HUES64 (cell line): Measurements from ENCODE around the gene DPP10.

ENCODE experiments used
- H3K27ac ChIP-seq: 2 replicates; pipeline ENCODE4 v1.7.0; 2013; ENCODE audit warnings: low read depth, low read length, inconsistent platforms
- H3K27me3 ChIP-seq: 2 replicates; pipeline ENCODE4 v1.6.1; 2013; ENCODE audit warnings: mild to moderate bottlenecking, low read length; ENCODE audit not compliant: insufficient read depth
- H3K36me3 ChIP-seq: 2 replicates; pipeline ENCODE4 v1.6.1; 2013; ENCODE audit warnings: mild to moderate bottlenecking, low read length; ENCODE audit not compliant: insufficient read depth
- H3K4me1 ChIP-seq: 2 replicates; pipeline ENCODE4 v1.6.1; 2013; ENCODE audit warnings: mild to moderate bottlenecking, low read length, moderate library complexity; ENCODE audit not compliant: insufficient read depth
- H3K4me3 ChIP-seq: 2 replicates; pipeline ENCODE4 v1.5.1; 2013; ENCODE audit warnings: mild to moderate bottlenecking, low read length, moderate library complexity
- H3K9ac ChIP-seq: 2 replicates; pipeline ENCODE4 v1.6.1; 2013; ENCODE audit warnings: mild to moderate bottlenecking, low read depth, low read length
- H3K9me3 ChIP-seq: 2 replicates; pipeline ENCODE4 v1.6.1; 2013; ENCODE audit warnings: low read depth, low read length; ENCODE audit not compliant: insufficient read depth
- WGBS: fragments of 150-250, 120-280 bp; methylation state at CpG from one replicate; pipeline ENCODE4 v1.1.7; 2013; ENCODE audit warnings: missing lambda C conversion rate; 5-methylcytosine and 5-hydroxymethylcytosine counted together

DPP10 gene

GRCh38 chr2:114880046-114880445 lies 437.6 kb downstream of the DPP10 start:
- Histone ChIP-seq H3K9me3 (no peaks in the 10 kb centered on the region), H3K4me3 (no peak overlapping the region), H3K36me3 (no peaks in the 10 kb centered on the region), H3K9ac (no peak overlapping the region), H3K4me1 (no peaks in the 10 kb centered on the region), H3K27me3 (no peaks in the 10 kb centered on the region), H3K27ac (no peak overlapping the region)
- 90% methylated on average over 3 of the region's 3 CpGs for WGBS

GRCh38 chr2:114919985-114920384 lies 477.5 kb downstream of the DPP10 start:
- no peaks in the 10 kb centered on the region for H3K36me3 ChIP-seq

GRCh38 chr2:114922076-114922475 lies 479.6 kb downstream of the DPP10 start:
- H3K27me3 ChIP-seq: no peaks in the 10 kb centered on the region
- WGBS: 95% methylated on average over 3 of the region's 3 CpGs
- no peak overlapping the region for H3K9ac ChIP-seq
- H3K9me3 ChIP-seq: no peaks in the 10 kb centered on the region
- no peaks in the 10 kb centered on the region for H3K4me1 ChIP-seq
- no peak overlapping the region for H3K27ac ChIP-seq
- no peak overlapping the region for H3K4me3 ChIP-seq
- no peaks in the 10 kb centered on the region for H3K36me3 ChIP-seq

More at GRCh38 chr2:114919985-114920384, 477.5 kb downstream of the DPP10 start:
- no peaks in the 10 kb centered on the region for H3K27me3 ChIP-seq
- no peaks in the 10 kb centered on the region for H3K4me1 ChIP-seq
- H3K27ac ChIP-seq: no peak overlapping the region
- 71% methylated on average over 2 of the region's 2 CpGs for WGBS
- H3K4me3 ChIP-seq: no peak overlapping the region
- no peak overlapping the region for H3K9ac ChIP-seq
- H3K9me3 ChIP-seq: no peaks in the 10 kb centered on the region

GRCh38 chr2:114925296-114926255 lies 483.1 kb downstream of the DPP10 start:
- peaks cover 11% of the 10 kb centered on the region; the same call in 1 of the 2 replicates for H3K9me3 ChIP-seq
- no peak overlapping the region for H3K9ac ChIP-seq
- H3K4me1 ChIP-seq: no peaks in the 10 kb centered on the region
- no peaks in the 10 kb centered on the region for H3K27me3 ChIP-seq
- no peaks in the 10 kb centered on the region for H3K36me3 ChIP-seq
- 90% methylated on average over 10 of the region's 10 CpGs for WGBS
- no peak overlapping the region for H3K27ac ChIP-seq
- no peak overlapping the region for H3K4me3 ChIP-seq

GRCh38 chr2:114926303-114926702 lies 483.9 kb downstream of the DPP10 start:
- Histone ChIP-seq H3K36me3 (no peaks in the 10 kb centered on the region), H3K4me3 (no peak overlapping the region), H3K9ac (no peak overlapping the region), H3K9me3 (peaks cover 11% of the 10 kb centered on the region; the same call in 1 of the 2 replicates), H3K4me1 (no peaks in the 10 kb centered on the region), H3K27me3 (no peaks in the 10 kb centered on the region), H3K27ac (no peak overlapping the region)
- 93% methylated on average over 4 of the region's 4 CpGs for WGBS

- H3K4me3 ChIP-seq: no peak overlapping the region
- whole genome bisulfite sequencing: 95% methylated on average over 7 of the region's 7 CpGs
- H3K9ac ChIP-seq: no peak overlapping the region
- H3K27ac ChIP-seq: no peak overlapping the region
- no peaks in the 10 kb centered on the region for H3K4me1 ChIP-seq
- H3K9me3 ChIP-seq: peaks cover 11% of the 10 kb centered on the region; the same call in 1 of the 2 replicates
- no peaks in the 10 kb centered on the region for H3K36me3 ChIP-seq
- H3K27me3 ChIP-seq: no peaks in the 10 kb centered on the region
Observed at GRCh38 chr2:114929225-114929624, 486.8 kb downstream of the DPP10 start.

- Histone ChIP-seq H3K27me3 (no peaks in the 10 kb centered on the region), H3K9ac (no peak overlapping the region), H3K27ac (no peak overlapping the region), H3K4me3 (no peak overlapping the region), H3K36me3 (no peaks in the 10 kb centered on the region), H3K9me3 (peaks cover 5% of the 10 kb centered on the region; the same call in 1 of the 2 replicates), H3K4me1 (no peaks in the 10 kb centered on the region)
- WGBS: 97% methylated on average over 3 of the region's 4 CpGs
Observed at GRCh38 chr2:114933671-114934241, 491.3 kb downstream of the DPP10 start.

- Histone ChIP-seq H3K36me3 (no peaks in the 10 kb centered on the region), H3K27ac (no peak overlapping the region), H3K9ac (no peak overlapping the region), H3K4me3 (no peak overlapping the region), H3K9me3 (no peaks in the 10 kb centered on the region), H3K27me3 (no peaks in the 10 kb centered on the region), H3K4me1 (no peaks in the 10 kb centered on the region)
- WGBS: 93% methylated on average over 7 of the region's 7 CpGs
Observed at GRCh38 chr2:114935031-114935430, 492.6 kb downstream of the DPP10 start.

- no peak overlapping the region for H3K4me3 ChIP-seq
- WGBS: 93% methylated on average over 9 of the region's 9 CpGs
Observed at GRCh38 chr2:114937366-114937930, 495.0 kb downstream of the DPP10 start.

GRCh38 chr2:114940785-114941458 lies 498.5 kb downstream of the DPP10 start:
- Histone ChIP-seq H3K9me3 (no peaks in the 10 kb centered on the region), H3K27ac (no peak overlapping the region), H3K27me3 (no peaks in the 10 kb centered on the region), H3K9ac (no peak overlapping the region), H3K4me1 (no peaks in the 10 kb centered on the region), H3K4me3 (no peak overlapping the region), H3K36me3 (no peaks in the 10 kb centered on the region)
- 96% methylated on average over 3 of the region's 3 CpGs for WGBS

More at GRCh38 chr2:114937366-114937930, 495.0 kb downstream of the DPP10 start:
- H3K27ac ChIP-seq: no peak overlapping the region
- no peaks in the 10 kb centered on the region for H3K9me3 ChIP-seq
- H3K4me1 ChIP-seq: no peaks in the 10 kb centered on the region
- no peak overlapping the region for H3K9ac ChIP-seq
- no peaks in the 10 kb centered on the region for H3K36me3 ChIP-seq
- no peaks in the 10 kb centered on the region for H3K27me3 ChIP-seq
